Measurements from ENCODE around the gene GET3. TPM values are rescaled to one million over a fixed set of nuclear protein-coding genes. Genes with fewer than 3 reads are reported as not detected.

GET3 gene
- polyA plus RNA-seq, 1 of the 3 experiments (the other 2 are of a cell fraction): 264 TPM

DNA sequence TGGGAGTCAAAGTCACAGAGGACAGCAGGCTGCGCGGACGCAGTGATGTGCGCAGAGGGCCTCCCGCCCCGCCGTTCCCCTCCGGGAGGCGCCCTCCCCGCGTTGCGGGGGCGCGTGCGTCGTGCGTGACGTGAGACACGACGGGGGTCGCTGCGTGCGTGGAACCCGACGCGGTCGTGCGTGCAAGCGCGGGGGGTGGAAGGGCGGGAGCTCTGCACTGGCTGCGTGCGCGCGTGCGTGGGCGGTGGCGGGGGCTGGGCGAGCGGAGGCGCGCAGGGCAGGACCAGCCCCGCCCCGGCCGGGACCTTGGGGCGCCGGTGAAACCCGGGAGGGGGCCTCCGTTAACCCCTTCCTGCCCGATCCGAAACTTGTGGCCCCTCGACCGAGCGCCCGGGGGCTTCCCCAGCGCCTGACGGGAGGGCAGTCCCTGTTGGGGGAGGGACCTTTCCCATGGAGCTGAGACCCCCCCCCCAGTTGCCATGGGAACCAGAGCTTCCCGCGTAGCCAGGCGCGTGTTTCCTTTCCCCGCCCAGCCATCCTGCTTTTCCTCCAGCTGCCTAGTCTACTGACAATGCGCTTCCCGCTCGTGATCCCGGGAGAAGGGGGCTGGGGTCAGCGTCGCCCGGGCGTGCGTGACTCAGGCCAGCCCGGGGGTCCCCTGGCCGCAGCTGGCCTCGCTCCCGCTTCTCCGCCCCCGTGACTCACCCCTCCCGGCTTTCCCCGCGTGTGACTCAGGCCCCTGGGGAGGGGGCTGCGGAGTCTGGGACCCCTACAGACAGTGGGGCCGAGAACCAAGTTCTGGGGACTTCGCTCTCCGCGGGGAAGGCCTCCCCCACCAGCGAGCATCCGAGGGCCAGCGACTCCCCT, 45.4 kb downstream of the GET3 start (continued):
- TF ChIP-seq, protein P1, sequence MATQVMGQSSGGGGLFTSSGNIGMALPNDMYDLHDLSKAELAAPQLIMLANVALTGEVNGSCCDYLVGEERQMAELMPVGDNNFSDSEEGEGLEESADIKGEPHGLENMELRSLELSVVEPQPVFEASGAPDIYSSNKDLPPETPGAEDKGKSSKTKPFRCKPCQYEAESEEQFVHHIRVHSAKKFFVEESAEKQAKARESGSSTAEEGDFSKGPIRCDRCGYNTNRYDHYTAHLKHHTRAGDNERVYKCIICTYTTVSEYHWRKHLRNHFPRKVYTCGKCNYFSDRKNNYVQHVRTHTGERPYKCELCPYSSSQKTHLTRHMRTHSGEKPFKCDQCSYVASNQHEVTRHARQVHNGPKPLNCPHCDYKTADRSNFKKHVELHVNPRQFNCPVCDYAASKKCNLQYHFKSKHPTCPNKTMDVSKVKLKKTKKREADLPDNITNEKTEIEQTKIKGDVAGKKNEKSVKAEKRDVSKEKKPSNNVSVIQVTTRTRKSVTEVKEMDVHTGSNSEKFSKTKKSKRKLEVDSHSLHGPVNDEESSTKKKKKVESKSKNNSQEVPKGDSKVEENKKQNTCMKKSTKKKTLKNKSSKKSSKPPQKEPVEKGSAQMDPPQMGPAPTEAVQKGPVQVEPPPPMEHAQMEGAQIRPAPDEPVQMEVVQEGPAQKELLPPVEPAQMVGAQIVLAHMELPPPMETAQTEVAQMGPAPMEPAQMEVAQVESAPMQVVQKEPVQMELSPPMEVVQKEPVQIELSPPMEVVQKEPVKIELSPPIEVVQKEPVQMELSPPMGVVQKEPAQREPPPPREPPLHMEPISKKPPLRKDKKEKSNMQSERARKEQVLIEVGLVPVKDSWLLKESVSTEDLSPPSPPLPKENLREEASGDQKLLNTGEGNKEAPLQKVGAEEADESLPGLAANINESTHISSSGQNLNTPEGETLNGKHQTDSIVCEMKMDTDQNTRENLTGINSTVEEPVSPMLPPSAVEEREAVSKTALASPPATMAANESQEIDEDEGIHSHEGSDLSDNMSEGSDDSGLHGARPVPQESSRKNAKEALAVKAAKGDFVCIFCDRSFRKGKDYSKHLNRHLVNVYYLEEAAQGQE (IDR thresholded peaks at IDR 0.05; ENCODE audit: low read depth, low read length): no peak
- TF ChIP-seq RFX5 (IDR thresholded peaks at IDR 0.05; ENCODE audit: low read length) (peak; percentile 71; the same call in 1 of the 2 replicates), RAD21 (IDR thresholded peaks at IDR 0.05; ENCODE audit: low read length) (no peak), MXI1 (IDR thresholded peaks at IDR 0.05; ENCODE audit: low read depth, low read length) (peak; percentile 90), SMC3 (IDR thresholded peaks at IDR 0.05; ENCODE audit: low read depth, low read length) (no peak), POLR2AphosphoS5 (IDR thresholded peaks at IDR 0.05; ENCODE audit: low read depth, low read length) (peak; percentile 43)
- TF ChIP-seq, protein P2, sequence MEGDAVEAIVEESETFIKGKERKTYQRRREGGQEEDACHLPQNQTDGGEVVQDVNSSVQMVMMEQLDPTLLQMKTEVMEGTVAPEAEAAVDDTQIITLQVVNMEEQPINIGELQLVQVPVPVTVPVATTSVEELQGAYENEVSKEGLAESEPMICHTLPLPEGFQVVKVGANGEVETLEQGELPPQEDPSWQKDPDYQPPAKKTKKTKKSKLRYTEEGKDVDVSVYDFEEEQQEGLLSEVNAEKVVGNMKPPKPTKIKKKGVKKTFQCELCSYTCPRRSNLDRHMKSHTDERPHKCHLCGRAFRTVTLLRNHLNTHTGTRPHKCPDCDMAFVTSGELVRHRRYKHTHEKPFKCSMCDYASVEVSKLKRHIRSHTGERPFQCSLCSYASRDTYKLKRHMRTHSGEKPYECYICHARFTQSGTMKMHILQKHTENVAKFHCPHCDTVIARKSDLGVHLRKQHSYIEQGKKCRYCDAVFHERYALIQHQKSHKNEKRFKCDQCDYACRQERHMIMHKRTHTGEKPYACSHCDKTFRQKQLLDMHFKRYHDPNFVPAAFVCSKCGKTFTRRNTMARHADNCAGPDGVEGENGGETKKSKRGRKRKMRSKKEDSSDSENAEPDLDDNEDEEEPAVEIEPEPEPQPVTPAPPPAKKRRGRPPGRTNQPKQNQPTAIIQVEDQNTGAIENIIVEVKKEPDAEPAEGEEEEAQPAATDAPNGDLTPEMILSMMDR (IDR thresholded peaks at IDR 0.05): peak; percentile 11; the same call in 1 of the 2 replicates

DNA sequence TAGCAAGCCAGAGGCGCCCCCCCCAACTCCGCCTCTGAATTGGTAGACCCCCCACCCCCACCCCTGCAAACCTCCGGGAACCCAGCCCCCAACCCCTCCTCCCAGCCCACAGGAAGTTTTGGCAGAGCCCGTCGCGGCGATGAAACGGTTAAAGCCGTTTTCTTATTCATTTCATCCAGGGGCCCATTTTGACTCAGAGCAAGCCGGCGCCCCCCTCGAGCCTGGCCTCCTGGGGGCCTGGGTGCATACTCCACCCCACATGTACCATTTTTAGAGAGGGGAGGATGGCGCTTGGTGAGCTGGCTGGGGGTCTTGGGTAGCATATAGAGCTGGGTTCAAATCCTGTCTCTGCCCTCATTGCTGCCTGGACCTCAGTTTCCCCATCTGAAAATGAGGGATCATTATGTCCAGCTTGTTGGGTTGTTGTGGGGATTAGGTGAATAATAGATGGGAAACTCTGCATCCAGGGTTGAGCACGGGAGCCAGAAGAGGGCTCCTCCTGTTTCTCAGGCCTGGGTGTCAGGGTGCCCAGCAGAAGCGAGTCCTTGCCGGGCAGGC, 46.1 kb downstream of the GET3 start:
- no peaks in the 10 kb centered on the region for H3K27me3 ChIP-seq (ENCODE audit: insufficient read depth)
- H4K20me1 ChIP-seq (ENCODE audit: insufficient read depth): no peaks in the 10 kb centered on the region
- peak overlapping the region in 1 of 2 experiments; percentile 51; a peak in 2 of 4 replicates for H3K4me3 ChIP-seq (ENCODE audit: low read depth in 2 of 2, low read length in 1 of 2)
- H3K4me2 ChIP-seq: peak overlapping the region; percentile 91; the same call in 1 of the 2 replicates
- no peaks in the 10 kb centered on the region for H3K36me3 ChIP-seq (replicated peaks in 1 of 2; ENCODE audit: control insufficient read depth in 1 of 2, insufficient read depth in 2 of 2, low read length in 1 of 2)
- no peak for TF ChIP-seq TAF1 (IDR thresholded peaks at IDR 0.05; ENCODE audit: borderline replicate concordance, low read depth, low read length)
- TF ChIP-seq, protein P2 (IDR thresholded peaks at IDR 0.05): no peak
- no peak for TF ChIP-seq ELF1 (IDR thresholded peaks at IDR 0.05)
- TF ChIP-seq EP300 (IDR thresholded peaks at IDR 0.05; ENCODE audit: borderline replicate concordance in 1 of 2, low read depth in 1 of 2, low read length in 1 of 2): no peak
- TF ChIP-seq, protein P3, sequence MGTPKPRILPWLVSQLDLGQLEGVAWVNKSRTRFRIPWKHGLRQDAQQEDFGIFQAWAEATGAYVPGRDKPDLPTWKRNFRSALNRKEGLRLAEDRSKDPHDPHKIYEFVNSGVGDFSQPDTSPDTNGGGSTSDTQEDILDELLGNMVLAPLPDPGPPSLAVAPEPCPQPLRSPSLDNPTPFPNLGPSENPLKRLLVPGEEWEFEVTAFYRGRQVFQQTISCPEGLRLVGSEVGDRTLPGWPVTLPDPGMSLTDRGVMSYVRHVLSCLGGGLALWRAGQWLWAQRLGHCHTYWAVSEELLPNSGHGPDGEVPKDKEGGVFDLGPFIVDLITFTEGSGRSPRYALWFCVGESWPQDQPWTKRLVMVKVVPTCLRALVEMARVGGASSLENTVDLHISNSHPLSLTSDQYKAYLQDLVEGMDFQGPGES (IDR thresholded peaks at IDR 0.05; ENCODE audit: low read depth, low read length): no peak
- H3K9me3 ChIP-seq: no peaks in the 10 kb centered on the region
- no peak for DNase-seq
- peak overlapping the region; percentile 97 to 98 for H3K27ac ChIP-seq (ENCODE audit: low read depth in 2 of 2, low read length in 1 of 2)
- no peaks in the 10 kb centered on the region for H3K9me2 ChIP-seq
- ChIA-PET CTCF (interaction anchor here (1.0 to 12.1 kb wide), 4 partner anchors 14 to 65 kb away, joined by 3 to 447 read pairs (median 8); partner anchors contain the start of genes JUNB, PRDX2 and THSD8), POLR2A (interaction anchor here (0.8 to 2.1 kb wide), 3 partner anchors 9 to 87 kb away, joined by 4 to 63 read pairs (median 4); partner anchors contain the start of genes FBXW9 and JUNB)
- peaks cover 47 to 68% of the 10 kb centered on the region in 2 experiments for H3K4me1 ChIP-seq (ENCODE audit: control insufficient read depth in 1 of 2, insufficient read depth in 2 of 2, low read depth in 1 of 2, low read length in 1 of 2)
- WGBS (ENCODE audit: low lambda C conversion rate): 6% methylated on average over 11 of the region's 16 CpGs
- H3K9ac ChIP-seq: peak overlapping the region; percentile 68; the same call in 1 of the 2 replicates
- no peaks in the 10 kb centered on the region for H3K79me2 ChIP-seq (ENCODE audit: insufficient read depth)
- H2AFZ ChIP-seq (ENCODE audit: low read depth): no peak overlapping the region
- H3F3A ChIP-seq (replicated peaks; ENCODE audit: insufficient read depth): peaks cover 64% of the 10 kb centered on the region
